Lower leg skin (tissue), 3 donors: ENCODE data around the gene DESI1.

Experiments
- POLR2A ChIP-seq, 2 donors: fragments of 450-650 bp; IDR thresholded peaks; one replicate each; pipeline ENCODE4 v1.6.1; 2016 to 2017; ENCODE audit warnings: antibody characterized with exemption in 2 of 2, mild to moderate bottlenecking in 1 of 2, moderate library complexity in 1 of 2
- TF ChIP-seq, protein P1 (sequence below), 3 donors: fragments of 450-650 bp; IDR thresholded peaks; one replicate each; pipeline ENCODE4 v1.5.1; 2016; ENCODE audit warnings: antibody characterized with exemption in 3 of 3, mild to moderate bottlenecking in 3 of 3, moderate library complexity in 2 of 3

DNA sequence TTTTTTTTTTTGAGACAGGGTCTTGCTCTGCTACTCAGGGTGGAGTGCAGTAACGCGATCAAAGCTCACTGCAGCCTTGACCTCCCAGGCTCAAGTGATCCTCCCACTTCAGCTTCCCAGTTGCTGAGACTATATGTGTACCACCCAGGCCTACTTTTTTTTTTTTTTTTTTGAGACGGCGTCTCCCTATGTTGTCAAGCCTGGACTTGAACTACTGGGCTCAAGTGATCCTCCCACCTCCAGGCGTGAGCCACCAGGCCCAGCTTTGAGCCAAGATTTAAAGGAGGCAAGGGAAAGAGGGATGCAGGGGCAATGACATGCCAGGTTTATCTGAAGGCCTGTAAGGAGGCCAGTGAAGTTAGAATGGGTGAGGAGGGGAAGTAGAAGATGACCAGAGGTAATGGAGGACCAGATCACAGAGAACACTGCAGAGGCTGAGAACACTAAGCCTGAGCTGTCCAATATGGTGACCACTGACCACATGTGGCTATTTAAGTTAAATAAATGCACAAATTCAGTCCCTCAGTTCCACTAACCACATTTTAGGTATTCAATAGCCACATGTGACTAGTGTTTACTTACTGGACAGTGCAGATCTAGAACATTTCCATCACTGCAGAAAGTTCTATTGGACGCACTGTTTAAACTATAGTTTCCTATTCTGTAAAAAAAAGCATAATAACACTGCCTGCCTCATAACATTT, 8.1 kb downstream of the DESI1 start:
- TF ChIP-seq, protein P1, sequence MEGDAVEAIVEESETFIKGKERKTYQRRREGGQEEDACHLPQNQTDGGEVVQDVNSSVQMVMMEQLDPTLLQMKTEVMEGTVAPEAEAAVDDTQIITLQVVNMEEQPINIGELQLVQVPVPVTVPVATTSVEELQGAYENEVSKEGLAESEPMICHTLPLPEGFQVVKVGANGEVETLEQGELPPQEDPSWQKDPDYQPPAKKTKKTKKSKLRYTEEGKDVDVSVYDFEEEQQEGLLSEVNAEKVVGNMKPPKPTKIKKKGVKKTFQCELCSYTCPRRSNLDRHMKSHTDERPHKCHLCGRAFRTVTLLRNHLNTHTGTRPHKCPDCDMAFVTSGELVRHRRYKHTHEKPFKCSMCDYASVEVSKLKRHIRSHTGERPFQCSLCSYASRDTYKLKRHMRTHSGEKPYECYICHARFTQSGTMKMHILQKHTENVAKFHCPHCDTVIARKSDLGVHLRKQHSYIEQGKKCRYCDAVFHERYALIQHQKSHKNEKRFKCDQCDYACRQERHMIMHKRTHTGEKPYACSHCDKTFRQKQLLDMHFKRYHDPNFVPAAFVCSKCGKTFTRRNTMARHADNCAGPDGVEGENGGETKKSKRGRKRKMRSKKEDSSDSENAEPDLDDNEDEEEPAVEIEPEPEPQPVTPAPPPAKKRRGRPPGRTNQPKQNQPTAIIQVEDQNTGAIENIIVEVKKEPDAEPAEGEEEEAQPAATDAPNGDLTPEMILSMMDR (IDR thresholded peaks at IDR 0.05), result no peak
- no peak for TF ChIP-seq POLR2A (IDR thresholded peaks at IDR 0.05)
